Measurements from ENCODE around the gene ATP6AP1. TPM values are rescaled to one million over a fixed set of nuclear protein-coding genes. Genes with fewer than 3 reads are reported as not detected.
A peak's percentile ranks its signal among the peaks of the same experiment; 100 is the strongest.

Gene ATP6AP1
- total RNA-seq, 2 donors from 2014 or later: 39.9 to 42.1 TPM

DNA sequence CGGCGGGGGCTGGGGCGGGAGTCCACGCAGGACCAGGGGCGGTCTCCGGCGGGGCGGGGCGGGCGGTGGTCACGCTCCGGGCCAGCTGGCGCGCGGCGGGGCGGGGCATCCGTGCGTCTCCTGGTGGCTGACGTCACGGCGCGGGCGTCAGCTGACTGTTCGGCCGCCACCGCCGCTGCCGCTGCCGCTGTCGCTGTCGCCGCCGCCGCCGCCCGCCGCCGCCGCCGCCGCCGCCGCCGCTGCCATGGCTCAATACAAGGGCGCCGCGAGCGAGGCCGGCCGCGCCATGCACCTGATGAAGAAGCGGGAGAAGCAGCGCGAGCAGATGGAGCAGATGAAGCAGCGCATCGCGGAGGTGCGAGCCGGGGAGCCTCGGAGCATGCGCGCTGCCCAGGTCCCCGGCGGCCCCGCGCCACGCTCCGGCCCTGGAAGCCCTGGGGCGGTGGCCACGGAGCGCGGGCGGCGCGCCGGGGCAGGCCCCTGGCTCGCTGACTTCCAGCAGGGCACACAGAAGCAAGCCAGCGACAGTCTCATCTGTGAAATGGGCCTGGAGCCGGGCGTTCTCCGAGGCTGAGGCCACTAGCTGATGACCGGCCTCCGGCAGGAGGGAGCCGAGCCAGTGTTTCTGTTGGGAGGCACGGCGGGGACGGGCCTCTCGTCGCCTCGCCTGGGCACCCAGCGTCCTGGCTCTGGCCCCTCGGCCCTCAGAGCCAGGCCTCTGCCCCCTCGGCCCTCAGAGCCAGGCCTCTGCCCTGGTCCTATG, 15.7 kb downstream of the ATP6AP1 start, which contains the start of gene FAM50A:
Gene FAM50A, plus strand, starts transcription at position 150 of the 763 bp plus-strand sequence. Its CDS starts 95 bp downstream, at position 245.
- Mint-ChIP-seq H3K36me3 (ENCODE audit: low read depth) (peaks cover 69% of the 10 kb centered on the region), H3K4me3 (peak within 1 kb of the TSS; percentile 62), H3K9me3 (no peaks in the 10 kb centered on the region), H3K4me1 (no peaks in the 10 kb centered on the region), H3K27me3 (no peaks in the 10 kb centered on the region), H3K27ac (peak within 1 kb of the TSS; percentile 25)
- peak; percentile 92 for ATAC-seq (replicated peaks)

DNA sequence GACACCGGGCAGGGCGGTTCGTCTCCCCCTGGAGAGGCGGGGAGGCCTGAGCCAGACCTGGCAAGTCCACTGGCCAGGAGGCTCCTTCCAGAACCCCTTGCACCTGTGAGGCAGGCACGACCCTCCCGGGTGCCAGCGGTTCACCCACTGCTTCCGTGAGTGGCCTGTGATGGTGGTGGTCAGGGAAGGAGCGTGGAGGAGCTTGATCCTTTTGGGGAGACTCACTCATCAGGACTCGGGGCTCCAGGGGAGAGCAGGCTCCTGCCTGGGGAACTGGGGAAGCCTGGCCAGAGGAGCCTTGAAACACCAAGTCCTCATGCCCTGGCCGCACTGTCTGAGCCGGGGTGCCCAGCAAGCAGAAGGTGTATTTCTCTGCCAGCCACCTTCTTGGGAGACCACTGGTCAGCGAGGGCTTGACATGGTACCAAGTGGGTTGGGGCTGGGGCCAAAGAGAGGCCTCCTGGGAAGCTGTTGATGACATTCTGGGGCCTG, 16.3 kb downstream of the ATP6AP1 start:
- H3K27me3 Mint-ChIP-seq: no peaks in the 10 kb centered on the region

DNA sequence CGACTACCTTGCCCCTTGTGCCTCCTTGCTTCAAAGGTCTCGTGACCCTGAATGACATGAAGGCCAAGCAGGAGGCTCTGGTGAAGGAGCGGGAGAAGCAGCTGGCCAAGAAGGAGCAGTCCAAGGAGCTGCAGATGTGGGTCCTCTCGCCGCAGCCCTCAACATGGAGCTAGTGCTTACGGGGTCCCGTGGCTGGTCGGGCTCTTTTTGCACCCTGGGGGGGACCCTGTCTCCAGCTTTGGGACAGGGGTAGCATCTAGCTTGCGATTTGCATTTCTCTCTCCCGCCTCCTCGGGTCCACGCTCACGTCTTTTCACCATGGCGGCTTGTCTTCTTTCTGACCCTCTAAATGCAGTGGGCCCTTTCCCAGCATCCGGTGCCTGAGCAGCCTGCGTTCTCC, 17.3 kb downstream of the ATP6AP1 start:
- peaks cover 63% of the 10 kb centered on the region for H3K36me3 Mint-ChIP-seq (ENCODE audit: low read depth)

More for the DNA sequence above, 16.3 kb downstream of the ATP6AP1 start:
- Mint-ChIP-seq H3K4me1 (no peaks in the 10 kb centered on the region), H3K27ac (no peak overlapping the region), H3K4me3 (peak overlapping the region; percentile 32), H3K36me3 (ENCODE audit: low read depth) (peaks cover 63% of the 10 kb centered on the region), H3K9me3 (no peaks in the 10 kb centered on the region)
- no peak for ATAC-seq (replicated peaks)

DNA sequence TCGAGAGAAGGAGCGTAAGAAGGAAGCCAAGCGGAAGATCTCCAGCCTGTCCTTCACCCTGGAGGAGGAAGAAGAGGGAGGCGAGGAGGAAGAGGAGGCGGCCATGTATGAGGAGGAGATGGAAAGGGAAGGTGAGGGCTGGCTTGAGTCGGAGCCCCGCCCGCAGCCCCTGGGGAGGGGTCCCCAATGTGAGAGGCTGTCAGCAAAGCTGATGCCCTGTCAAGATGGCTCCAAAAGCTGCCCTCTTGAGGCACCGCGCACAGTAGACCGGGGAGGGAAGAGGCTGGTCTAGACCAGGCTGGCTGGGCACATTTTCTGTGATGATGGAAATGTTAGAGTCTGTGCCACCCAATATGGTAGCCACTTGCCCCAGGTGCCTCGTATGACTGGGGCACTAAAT, 18.0 kb downstream of the ATP6AP1 start:
- Mint-ChIP-seq H3K4me1 (no peaks in the 10 kb centered on the region), H3K36me3 (ENCODE audit: low read depth) (peaks cover 58% of the 10 kb centered on the region), H3K4me3 (peak overlapping the region; percentile 21), H3K27me3 (no peaks in the 10 kb centered on the region), H3K27ac (no peak overlapping the region), H3K9me3 (no peaks in the 10 kb centered on the region)
- no peak for ATAC-seq (replicated peaks)

More for the DNA sequence above, 17.3 kb downstream of the ATP6AP1 start:
- no peaks in the 10 kb centered on the region for H3K27me3 Mint-ChIP-seq
- no peaks in the 10 kb centered on the region for H3K9me3 Mint-ChIP-seq
- ATAC-seq (replicated peaks): no peak
- no peak overlapping the region for H3K27ac Mint-ChIP-seq
- peak overlapping the region; percentile 21 for H3K4me3 Mint-ChIP-seq
- no peaks in the 10 kb centered on the region for H3K4me1 Mint-ChIP-seq

DNA sequence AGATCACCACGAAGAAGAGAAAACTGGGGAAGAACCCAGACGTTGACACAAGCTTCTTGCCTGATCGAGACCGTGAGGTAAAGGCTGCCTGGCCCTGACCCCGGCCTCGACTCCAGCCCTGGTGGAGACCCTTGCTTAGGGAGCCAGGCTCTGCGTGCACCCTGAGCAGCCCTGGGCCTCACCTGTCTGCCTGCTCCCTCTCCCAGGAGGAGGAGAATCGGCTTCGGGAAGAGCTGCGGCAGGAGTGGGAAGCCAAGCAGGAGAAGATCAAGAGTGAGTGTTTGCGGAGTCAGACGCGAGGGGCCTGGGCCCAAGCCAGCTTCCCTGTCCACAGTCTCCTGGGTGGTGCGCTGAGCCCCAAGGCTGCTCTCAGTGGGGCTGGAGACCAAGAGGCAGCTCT, 20.0 kb downstream of the ATP6AP1 start:
- Mint-ChIP-seq H3K4me1 (no peaks in the 10 kb centered on the region), H3K27me3 (no peaks in the 10 kb centered on the region), H3K27ac (no peak overlapping the region), H3K4me3 (no peak overlapping the region), H3K9me3 (no peaks in the 10 kb centered on the region), H3K36me3 (ENCODE audit: low read depth) (peaks cover 42% of the 10 kb centered on the region)
- no peak for ATAC-seq (replicated peaks)

DNA sequence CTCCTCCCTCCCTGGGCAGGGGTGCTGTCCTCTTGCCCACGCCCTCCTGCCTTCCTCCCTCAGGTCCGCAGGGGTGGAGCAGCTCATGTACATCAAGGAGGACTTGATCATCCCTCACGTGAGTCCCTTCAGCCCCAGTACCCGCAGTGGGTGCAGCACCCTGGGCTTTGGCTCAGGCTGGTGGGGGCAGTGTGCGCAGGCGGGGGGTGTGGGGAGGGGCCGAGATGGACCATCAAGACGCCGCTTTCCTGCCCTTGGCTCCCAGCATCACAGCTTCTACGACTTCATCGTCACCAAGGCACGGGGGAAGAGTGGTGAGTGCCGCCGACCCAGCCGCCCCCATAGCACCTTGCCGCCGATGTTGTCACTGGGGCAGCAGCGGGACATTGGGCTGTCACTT, 21.1 kb downstream of the ATP6AP1 start:
- Mint-ChIP-seq H3K27ac (no peak overlapping the region), H3K36me3 (ENCODE audit: low read depth) (peaks cover 41% of the 10 kb centered on the region), H3K27me3 (no peaks in the 10 kb centered on the region), H3K4me3 (no peak overlapping the region), H3K9me3 (no peaks in the 10 kb centered on the region), H3K4me1 (no peaks in the 10 kb centered on the region)
- no peak for ATAC-seq (replicated peaks)

DNA sequence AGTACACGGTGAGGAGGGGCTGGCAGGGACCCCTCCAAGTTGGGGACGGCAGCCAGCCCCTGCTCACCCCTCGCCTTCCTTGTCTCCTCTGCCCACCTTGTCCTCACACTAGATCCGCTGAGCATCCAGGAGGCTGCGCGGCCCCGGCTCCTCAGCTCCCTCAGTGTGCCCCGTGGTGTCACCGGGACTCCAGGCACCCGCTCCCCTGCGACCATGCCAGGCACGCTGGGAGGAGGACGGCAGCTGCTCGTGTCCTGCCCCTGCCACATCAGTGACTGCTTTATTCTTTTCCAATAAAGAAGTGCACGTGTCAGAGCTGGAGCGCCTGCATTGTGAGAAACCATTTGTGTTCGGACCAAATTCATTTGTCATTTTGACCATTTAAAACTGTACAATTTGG, 21.8 kb downstream of the ATP6AP1 start:
- Mint-ChIP-seq H3K4me3 (no peak overlapping the region), H3K36me3 (ENCODE audit: low read depth) (peaks cover 41% of the 10 kb centered on the region), H3K4me1 (no peaks in the 10 kb centered on the region), H3K27ac (no peak overlapping the region), H3K9me3 (no peaks in the 10 kb centered on the region), H3K27me3 (no peaks in the 10 kb centered on the region)
- no peak for ATAC-seq (replicated peaks)

DNA sequence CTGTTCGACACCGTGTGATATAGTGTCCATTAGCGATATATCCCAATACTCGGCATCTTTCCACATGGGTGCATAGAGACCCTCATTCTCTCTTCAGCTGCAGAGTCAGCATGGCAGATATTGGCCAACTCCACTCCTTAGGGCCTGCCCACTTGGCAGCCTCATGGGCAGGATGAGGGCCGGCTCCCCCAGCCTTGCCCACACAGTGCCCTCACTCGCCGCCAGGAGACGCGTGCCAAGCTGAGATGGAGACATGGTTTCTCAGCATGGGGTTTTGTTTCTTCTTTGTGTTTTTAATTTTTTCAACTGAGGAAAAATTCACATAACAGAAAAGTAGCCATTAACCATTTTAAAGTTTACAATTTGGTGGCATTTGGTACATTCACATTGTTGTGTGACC, 24.3 kb downstream of the ATP6AP1 start:
- no peak overlapping the region for H3K4me3 Mint-ChIP-seq
- H3K27me3 Mint-ChIP-seq: no peaks in the 10 kb centered on the region

DNA sequence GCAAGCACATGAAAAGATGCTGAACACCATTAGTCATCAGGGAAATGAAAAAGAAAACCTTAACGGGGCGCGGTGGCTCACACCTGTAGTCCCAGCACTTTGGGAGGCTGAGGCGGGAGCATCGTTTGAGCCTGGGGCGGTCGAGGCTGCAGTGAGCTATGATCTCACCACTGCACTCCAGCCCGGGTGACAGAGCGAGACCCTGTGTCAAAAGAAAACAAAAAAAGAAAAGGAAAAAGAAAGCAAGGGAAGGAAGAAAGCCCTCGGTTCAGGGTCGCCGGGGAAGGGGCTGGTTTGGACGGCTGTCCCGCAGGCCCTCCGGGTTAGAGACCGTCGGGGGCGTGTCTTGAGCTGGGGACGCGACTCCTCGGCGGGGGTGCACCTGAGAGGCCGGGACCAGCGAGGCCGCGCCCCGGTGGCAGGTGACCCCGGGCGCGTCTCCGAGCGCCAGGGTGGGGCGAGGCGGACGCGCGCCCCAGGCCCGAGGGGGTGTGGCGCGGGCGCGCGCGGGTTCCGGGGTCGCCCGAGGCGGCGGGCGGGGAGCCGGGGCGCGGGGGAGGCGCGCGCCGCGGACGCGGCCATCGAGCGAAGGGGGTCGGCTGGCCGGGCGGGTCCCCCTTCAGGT, 29.1 kb downstream of the ATP6AP1 start:
- peak; percentile 74 for ATAC-seq (replicated peaks)
- Mint-ChIP-seq H3K27ac (peak overlapping the region; percentile 92), H3K4me3 (peak overlapping the region; percentile 94), H3K9me3 (no peaks in the 10 kb centered on the region), H3K4me1 (no peaks in the 10 kb centered on the region), H3K36me3 (ENCODE audit: low read depth) (peaks cover 21% of the 10 kb centered on the region), H3K27me3 (no peaks in the 10 kb centered on the region)

More for the DNA sequence above, 24.3 kb downstream of the ATP6AP1 start:
- peaks cover 29% of the 10 kb centered on the region for H3K36me3 Mint-ChIP-seq (ENCODE audit: low read depth)
- H3K9me3 Mint-ChIP-seq: no peaks in the 10 kb centered on the region
- ATAC-seq (replicated peaks): no peak
- no peaks in the 10 kb centered on the region for H3K4me1 Mint-ChIP-seq
- no peak overlapping the region for H3K27ac Mint-ChIP-seq

DNA sequence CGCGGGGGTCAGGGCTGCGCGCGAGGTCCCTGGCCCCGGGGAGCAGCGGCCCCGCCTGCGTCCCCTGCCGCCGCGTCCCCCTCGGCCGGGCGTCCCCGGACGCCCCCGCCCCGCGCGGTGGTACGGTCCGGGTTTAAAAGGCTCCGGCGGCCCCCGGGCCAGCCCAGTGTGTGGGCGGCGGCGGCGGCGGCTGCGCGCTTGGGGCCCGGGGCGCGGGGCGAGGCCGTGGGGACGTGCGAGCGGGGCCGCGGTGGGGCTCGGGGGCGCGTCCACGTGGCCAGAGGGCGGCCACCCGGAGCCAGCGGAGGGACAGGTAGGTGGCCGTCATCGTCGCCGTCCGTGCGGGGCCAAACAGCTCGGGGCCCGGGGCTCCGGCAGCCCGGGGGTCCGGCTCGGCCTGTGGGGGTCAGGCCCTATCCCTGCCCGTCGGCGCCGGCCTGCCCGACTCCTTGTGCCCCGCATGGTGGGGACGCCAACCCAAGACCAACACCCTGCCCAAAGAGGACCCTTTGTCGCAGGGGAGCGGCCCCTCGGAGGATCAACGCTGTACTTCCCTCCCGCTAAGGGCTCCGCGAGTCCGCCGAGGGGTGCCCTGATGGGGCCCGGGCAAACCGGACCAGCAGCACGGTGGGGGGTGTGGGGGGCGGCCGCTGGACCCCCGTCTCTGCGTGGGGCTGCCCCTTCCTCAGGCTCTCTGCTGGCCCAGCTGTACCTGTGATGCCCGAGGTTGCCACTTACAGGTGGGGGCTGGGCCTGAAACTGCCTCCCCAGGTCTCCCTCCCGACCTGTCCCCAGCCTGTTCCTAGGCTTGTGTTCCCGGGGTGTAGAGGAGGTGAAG, 29.9 kb downstream of the ATP6AP1 start, which contains the start of gene PLXNA3:
Gene PLXNA3, plus strand, starts transcription at position 166 of the 838 bp plus-strand sequence. CDS start 1,903 bp downstream, outside the sequence.
- Mint-ChIP-seq H3K9me3 (no peaks in the 10 kb centered on the region), H3K27ac (peak within 1 kb of the TSS; percentile 92), H3K4me1 (no peaks in the 10 kb centered on the region), H3K27me3 (no peaks in the 10 kb centered on the region), H3K4me3 (peak within 1 kb of the TSS; percentile 94), H3K36me3 (ENCODE audit: low read depth) (peaks cover 21% of the 10 kb centered on the region)
- peak; percentile 73 for ATAC-seq (replicated peaks)

DNA sequence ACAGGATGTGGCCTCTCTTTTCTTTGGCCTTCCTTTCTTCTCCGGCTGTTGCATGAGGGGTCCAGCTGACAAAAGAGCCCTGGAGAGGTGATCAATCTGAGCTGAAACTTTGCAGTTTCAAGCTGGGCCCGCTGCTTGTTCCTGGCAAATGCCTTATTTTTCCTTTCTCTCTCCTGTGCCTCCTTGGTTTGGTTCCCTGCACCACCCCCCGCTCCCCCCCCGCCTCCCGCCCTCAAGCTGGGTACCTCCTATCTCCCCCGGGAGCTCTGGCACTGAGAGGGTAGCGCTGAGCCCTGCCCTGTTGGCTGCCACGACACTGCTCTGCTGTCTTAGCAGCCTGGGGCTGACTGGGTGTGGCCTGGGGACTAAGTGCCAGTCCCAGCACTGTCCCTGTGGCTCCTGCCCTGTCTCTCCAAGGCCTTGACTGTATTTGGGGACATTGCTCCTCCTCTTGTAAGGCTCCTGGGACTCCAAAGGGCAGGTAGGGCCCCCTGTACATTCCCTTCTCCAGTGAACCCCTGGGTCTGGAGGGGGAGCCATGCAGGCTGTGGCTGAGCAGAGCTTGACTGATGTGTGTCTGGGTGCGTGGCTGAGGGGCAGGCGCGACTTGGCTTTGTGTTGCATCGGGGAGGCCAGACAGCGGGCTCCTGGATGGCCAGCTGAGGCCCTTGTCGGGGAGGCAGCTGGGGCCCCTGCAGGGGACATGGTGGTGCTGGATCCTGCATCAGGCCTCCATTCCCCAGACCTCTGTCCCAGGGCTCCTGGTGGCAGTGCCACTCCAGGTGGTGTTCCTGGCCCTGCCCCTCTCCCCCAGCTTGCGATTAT, 30.7 kb downstream of the ATP6AP1 start:
- peak; percentile 53 for ATAC-seq (replicated peaks)
- no peaks in the 10 kb centered on the region for H3K4me1 Mint-ChIP-seq
- peaks cover 23% of the 10 kb centered on the region for H3K36me3 Mint-ChIP-seq (ENCODE audit: low read depth)
- H3K27me3 Mint-ChIP-seq: no peaks in the 10 kb centered on the region
- H3K9me3 Mint-ChIP-seq: no peaks in the 10 kb centered on the region
- peak overlapping the region; percentile 74 for H3K4me3 Mint-ChIP-seq
- peak overlapping the region; percentile 33 for H3K27ac Mint-ChIP-seq

DNA sequence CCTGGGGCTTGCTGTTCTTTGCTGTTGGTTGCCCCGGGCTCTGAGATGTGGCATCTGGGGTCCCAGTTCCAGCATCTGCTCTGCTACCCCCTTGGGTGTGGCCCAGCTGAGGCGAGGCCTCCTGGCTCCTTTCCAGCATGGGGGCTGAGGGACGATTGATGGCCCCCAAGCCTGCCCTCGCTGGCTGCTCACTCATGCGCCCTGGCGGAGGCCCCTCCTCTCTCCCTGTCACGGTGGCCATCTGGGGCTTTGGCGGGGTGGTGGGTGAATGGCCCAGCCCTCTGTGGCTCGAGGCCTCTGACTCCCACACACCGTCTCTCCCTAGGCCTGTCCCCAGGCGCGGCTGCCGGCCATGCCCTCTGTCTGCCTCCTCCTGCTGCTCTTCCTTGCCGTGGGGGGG, 31.4 kb downstream of the ATP6AP1 start:
- Mint-ChIP-seq H3K4me1 (no peaks in the 10 kb centered on the region), H3K4me3 (peak overlapping the region; percentile 74), H3K27ac (no peak overlapping the region), H3K36me3 (ENCODE audit: low read depth) (peaks cover 28% of the 10 kb centered on the region), H3K9me3 (no peaks in the 10 kb centered on the region), H3K27me3 (no peaks in the 10 kb centered on the region)
- ATAC-seq (replicated peaks): no peak

DNA sequence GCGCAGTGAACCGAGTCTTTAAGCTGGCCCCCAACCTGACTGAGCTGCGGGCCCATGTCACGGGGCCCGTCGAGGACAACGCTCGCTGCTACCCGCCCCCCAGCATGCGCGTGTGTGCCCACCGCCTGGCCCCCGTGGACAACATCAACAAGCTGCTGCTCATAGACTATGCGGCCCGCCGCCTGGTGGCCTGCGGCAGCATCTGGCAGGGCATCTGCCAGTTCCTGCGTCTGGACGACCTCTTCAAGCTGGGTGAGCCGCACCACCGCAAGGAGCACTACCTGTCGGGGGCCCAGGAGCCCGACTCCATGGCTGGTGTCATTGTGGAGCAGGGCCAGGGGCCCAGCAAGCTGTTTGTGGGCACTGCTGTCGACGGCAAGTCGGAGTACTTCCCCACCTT, 31.8 kb downstream of the ATP6AP1 start:
- Mint-ChIP-seq H3K4me3 (peak overlapping the region; percentile 74), H3K36me3 (ENCODE audit: low read depth) (peaks cover 28% of the 10 kb centered on the region), H3K27ac (no peak overlapping the region), H3K4me1 (no peaks in the 10 kb centered on the region), H3K27me3 (no peaks in the 10 kb centered on the region), H3K9me3 (no peaks in the 10 kb centered on the region)
- ATAC-seq (replicated peaks): no peak
